GM19328 (cell line): ENCODE data around the gene VPS16.

ENCODE experiments used
- ATAC-seq: cut with Tn5 transposase; IDR thresholded peaks from one replicate; pipeline ENCODE4 v1.9.1; 2021; ENCODE audit warnings: mild to moderate bottlenecking, moderate library complexity; ENCODE audit not compliant: unreplicated experiment

Gene VPS16

GRCh38 chr20:2840138-2840966 lies at the start of gene VPS16, which contains the start of gene PCED1A:
Gene VPS16, plus strand, starts transcription at chr20:2840745. Its CDS starts 30 bp downstream, at chr20:2840775.
Gene PCED1A, minus strand, starts transcription at chr20:2840655. Its CDS starts 743 bp downstream, at chr20:2839912.
- ATAC-seq: peak; percentile 93

DNA sequence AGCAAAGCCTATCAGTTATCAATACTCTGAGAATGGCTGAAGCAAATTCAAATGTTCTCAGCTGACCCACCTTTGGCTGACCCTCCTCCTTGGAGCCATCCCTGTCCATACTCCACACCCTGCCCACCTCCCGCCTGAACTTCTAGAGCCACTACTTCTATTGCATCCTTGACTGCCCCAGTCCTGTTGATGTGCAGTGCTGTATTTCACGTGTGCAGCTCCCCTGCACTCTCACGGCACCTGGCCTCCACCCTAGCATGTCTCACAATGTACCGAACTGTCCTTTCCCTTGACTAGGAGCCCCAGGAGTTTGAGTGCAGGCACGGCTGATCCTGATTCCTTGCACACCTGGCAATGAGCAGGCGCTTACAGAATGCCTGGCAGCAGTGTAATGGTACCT lies 47.1 kb upstream of the VPS16 start:
- no peak for ATAC-seq

DNA sequence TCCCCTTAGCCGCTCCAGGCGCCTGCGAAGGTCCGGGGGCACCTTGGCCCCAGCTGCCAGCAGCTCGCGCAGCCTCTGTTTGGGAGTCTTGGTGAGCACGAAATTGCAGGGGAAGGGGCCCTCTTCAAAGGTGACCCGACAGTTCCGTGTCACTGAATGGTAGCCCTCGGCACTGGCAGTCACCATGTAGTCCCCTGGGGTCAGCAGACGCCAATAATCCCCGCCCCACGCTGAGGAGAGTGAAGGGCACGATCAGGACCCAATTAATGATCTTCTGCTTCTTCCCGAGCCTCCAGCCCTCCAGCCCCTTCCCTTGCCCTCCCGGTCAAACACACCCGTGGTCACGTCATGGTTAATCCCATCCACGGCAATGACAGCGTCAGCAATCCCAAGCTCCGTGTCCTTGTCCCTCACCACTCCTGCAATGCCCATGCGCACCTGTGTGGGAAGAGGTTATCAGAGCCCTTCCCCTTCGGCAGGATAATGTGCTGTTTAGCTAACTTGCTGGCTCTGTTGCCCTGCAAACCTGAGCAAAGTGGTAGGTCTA lies 46.3 kb upstream of the VPS16 start:
- ATAC-seq: no peak

DNA sequence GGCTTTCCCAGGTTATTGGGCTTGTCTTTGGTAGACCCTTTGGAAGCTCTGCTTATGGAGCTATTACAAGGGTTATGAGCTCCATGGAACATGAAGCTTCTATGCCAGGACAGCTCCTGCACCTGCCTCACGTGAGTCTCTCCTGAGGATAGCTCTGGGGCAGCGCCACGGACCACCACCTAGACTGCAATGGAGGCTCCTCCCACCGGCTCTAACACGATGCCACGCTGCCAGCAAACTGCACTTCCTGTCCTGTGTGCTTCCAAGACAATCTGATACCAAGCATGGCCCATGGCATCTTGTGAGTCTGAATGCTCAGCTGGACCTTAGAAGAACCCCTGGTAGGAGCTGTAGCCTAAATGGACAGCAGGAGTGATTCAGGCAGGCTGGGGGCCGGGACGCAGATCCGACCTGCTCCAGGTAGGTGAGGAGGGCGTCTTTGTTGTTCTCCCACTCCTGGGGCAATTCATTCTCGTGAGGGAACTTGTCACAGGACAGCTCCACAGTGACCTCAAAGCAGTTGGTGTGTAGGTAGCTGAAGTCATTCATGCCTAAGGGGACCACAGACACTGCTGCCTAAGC lies 45.6 kb upstream of the VPS16 start:
- ATAC-seq: no peak

GRCh38 chr20:2795451-2795850 lies 45.1 kb upstream of the VPS16 start:
- no peak for ATAC-seq

DNA sequence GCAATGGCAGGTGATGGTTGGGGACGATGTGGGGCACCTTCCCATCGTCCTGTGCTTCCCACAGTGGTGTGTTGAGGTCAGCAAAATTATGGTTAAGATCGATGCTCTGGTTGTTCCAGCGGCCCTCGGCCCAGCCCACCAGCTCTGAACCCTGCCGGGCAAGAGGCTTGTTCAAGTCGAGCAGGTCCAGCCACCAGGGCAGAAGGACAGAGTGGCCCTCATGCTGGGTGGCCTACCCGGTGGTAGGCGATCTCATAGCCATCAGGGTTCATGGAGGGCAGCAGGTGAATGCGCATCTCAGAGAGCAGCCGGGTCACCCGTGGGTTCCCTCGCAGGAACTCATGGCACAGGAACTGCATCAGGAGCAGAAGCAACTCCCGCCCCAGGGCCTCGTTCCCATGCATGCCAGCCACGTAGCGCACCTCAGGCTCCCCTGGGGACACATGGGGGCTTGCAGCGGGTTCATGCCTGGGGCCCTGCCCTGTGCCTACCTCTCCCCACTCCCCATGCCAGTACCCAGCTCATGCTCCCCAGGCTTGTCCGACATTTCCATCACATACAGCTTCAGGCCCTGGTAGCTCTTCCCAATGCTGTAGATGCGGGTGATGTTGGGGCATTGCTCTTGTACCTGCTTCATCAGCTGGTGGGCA lies 44.4 kb upstream of the VPS16 start:
- ATAC-seq: no peak

DNA sequence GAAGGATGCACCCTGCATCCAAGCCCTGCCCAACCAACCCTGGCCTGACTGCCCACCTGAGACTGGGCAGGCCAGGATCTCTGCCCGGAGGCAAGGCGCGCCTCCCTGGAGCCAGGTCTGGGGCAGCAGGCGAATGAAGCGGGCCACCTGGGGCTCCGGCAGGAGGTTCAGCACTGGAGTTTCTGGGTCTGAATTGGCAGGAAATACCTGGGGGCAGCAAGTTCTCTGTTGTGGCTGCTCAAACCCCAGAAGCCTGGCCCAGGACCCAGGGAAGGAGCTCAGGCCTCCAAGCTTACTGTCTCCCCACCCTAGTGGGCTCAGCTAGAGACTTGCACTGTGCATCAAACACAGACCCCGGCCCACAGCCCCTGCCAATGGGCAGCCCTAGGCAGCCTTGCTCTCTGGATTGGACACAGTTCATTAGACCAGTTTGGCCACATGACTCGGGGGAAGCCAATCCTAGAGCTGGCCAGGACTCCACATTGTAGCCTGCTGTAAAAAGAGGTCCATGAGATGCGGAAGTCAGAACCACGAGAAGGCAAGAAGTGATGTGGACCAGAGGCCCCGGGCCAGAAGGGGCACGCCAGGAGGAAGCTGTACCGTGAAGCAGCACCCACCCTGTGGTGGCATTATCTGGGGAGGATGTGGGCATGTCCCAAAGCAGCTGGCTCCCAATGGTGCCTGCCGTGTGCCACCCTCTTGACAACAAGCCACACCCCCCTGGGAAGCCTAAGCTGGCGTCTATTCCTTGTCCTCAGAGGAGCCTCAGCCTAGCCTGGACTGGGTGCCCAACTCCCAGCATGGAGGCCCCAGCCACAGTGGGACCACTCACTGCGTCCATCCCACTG lies 43.2 kb upstream of the VPS16 start:
- ATAC-seq: no peak

DNA sequence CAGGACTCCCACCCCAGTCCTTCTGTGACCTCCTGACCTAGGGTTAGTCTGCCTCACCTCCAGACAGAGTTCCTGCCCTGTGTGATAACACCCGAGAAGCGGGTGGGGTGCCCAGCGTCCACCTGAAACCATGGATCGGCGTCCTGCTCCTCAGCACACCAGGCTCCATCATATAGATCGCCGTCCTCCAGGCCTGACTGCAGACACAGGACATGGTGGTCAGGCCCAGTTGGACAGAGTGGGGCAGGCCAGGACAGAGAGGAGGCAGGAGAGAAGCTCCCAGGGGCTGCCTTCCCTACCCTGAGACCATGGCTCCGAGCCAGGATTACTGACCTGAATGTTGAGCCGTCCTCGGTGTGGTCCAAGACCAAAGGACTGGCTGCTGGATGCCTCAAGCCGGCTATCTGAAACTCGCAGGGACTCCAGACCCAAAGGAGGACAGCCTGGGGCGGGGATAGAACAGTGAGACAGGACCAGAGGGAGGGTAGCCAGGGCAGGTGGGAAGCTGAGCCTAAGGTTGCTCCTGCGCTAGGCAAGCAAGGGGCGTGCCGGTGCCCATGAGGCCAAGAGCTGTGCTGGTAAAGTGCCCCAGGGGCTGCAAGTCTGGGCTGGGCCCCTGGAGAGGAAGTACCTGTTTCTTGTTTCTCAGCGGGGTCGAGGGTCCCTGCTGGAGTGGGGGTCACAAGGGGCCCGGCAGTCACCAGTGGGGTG lies 42.3 kb upstream of the VPS16 start:
- ATAC-seq: no peak

- ATAC-seq: no peak
Measured at GRCh38 chr20:2798814-2799213, 41.7 kb upstream of the VPS16 start.

GRCh38 chr20:2799271-2799670 lies 41.3 kb upstream of the VPS16 start:
- no peak for ATAC-seq

- no peak for ATAC-seq
Measured at GRCh38 chr20:2799688-2800520, 40.6 kb upstream of the VPS16 start.

GRCh38 chr20:2800521-2801285 lies 39.8 kb upstream of the VPS16 start, which contains the start of gene CPXM1:
Gene CPXM1, minus strand, starts transcription at chr20:2800627. Its CDS starts 55 bp downstream, at chr20:2800572.
- no peak for ATAC-seq

DNA sequence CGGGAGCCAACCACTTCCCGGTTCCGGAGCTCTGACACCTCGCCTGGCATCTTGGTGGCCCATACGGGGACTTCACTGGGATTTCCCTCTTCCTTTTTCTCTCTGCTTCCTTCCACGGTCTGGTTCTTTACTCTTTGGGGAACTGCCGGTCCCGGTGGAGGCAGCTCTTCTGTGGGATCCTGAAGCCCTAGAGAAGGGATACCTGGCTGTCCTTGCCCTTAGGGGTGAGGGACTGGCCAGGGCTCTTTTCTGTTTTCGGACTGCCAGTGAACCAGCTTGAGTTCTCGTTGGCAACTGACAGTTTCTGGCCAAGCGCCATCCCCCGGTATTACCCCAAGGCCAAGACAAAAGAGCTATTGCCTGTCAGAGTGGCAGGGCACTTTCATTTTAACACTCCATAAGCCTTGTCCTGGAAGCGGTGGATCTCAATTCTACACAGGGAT lies 39.2 kb upstream of the VPS16 start:
- ATAC-seq: no peak

- no peak for ATAC-seq
Measured at GRCh38 chr20:2804041-2804828, 36.3 kb upstream of the VPS16 start.

- no peak for ATAC-seq
Measured at GRCh38 chr20:2804852-2805688, 35.5 kb upstream of the VPS16 start.

DNA sequence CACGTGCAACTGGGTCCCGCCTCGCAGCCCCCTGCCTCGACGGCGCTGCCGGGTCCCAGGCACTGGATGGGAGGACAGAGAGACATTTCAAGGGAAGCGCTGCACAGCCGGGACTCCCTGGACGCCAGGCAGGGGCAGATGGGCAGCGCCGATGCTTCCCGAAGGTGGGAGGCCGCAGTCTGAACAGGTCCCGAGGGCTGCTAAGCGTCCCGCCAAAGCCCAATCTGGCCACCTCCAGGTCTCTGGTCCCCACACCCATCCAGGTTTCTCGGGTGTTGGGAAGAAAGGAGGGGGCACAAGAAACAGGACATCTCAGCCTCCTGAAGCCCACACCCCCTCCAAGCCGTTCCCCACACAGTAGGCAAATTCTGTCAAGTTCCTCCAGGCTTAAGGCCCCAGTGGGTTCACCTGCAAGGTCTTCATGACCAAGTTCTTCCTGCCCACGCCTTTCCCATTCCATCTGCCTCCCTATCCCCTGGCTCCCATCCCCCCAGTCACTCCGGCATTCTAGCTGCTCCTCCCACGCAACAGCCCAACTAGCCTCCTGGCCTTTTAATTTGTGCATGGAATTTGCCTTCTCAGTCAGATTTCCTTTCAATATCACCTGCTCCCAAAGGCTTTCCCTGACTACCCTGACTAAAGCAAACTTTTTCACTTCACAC lies 34.7 kb upstream of the VPS16 start:
- no peak for ATAC-seq
